Measurements from ENCODE around the gene MLLT10.

The MLLT10 gene

DNA sequence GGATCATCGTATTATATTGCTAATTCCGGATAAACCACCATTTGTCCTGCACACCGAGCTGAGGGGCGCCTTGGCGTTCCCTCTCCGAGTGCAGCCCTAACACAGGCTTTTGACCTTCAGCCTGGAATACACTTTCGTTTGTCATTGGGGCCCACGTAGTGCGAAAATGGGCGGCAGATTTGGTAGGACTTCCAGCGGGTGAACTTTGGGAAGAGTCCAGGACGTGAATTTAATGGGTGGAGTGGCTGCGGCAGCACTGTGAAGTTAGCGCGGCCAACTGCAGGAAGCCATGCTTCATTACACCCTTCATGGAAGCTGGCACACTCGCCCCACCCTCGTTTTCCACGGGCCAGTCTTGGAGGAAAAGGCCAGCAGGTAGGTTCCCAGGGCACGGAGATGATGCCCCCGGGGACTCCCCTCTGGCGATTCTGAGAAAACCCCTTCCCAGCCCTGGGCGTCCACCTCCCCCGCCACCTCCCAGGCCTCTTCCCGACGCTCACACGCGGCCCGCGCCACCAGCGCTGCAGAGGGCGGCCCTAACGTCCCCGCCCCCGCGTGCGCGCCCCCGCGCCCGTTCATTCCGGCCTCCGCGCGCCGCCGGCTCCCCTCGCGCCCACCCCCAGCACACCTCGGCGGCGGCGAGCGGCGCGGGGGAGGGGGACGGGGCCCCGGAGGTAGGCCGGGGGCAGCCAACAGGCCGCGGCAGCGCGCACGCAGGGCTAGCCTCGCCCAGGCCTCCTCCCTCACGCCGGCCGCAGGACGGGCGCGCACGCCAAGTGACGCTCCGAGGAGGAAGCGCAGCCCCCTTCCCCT, at the start of gene MLLT10:
MLLT10 (plus strand) TSS at position 766 of the 813 bp plus-strand sequence. CDS start 413 bp downstream, outside the sequence.
- peak; percentile 94 for DNase-seq
- in situ Hi-C loops (cut with HindIII; ENCODE audit: low pct_ligation_motif_present, low pct_unique_long_range_greater_than_20kb, low sequenced_read_pairs), result no loop called here

DNA sequence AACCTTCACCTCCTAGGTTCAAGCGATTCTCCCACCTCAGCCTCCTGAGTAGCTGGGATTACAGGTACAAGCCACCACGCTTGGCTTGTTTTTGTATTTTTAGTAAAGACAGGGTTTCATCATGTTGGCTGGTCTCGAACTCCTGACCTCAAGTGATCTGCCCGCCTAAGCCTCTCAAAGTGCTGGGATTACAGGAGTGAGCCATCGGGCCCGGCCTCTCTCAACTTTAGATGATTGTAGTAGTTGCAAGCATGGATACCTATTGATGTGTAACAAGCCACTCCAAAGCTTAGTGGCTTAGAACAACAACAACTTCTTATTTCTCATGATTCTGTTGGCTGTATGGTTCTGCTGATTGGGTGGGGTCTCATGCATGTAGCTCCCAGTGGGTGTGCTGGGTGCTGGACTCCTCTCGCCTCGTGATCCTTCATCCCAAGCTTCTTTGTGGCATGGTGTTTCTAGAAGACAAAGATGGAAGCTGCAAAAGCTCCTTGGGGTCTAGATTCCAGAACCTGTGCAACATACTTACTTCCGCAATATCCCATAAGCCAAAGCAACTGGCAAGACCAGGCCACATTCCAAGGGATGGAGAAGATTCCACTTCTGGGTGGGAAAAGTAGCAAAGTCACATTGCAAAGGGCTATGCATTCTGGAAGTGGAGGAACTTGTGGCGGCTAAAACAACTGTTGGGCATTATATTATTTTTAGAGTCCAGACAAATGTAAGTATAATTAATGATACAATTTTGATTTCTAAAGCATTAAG, 46.4 kb upstream of the MLLT10 start:
- in situ Hi-C loops (cut with HindIII; ENCODE audit: low pct_ligation_motif_present, low pct_unique_long_range_greater_than_20kb, low sequenced_read_pairs), result no loop called here

DNA sequence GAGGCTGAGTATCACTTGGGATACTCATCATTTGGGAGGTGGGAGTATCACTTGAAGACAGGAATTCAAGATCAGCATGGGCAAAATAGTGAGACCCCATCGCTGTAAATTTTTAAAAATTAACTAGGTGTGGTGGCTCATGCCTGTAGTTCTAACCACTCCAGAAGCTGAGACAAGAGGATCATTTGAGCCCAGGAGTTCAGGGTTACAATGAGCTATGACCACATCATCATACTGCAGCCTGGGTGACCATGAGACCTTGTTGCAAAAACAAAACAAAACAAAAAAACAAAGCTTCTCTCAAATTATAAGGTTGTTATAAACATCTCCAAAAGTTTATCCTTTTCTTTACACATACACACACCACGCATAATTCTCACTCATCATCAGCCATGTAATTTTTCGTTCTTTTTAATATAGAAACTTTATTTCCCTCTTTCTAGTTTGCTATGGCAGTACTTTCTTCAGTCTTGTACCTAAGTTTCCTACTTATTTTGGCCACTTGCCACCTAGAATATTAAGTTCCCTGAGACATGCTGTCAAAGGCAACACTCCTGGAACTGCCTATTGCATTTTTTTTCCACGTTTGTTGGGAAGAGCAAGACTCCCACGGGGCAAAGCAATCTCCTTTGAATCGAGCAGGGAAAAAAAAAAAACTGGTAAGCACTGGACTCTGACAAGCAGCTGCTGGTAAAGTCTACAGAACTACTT, 45.6 kb upstream of the MLLT10 start:
- no peak for DNase-seq
- in situ Hi-C loops (cut with HindIII; ENCODE audit: low pct_ligation_motif_present, low pct_unique_long_range_greater_than_20kb, low sequenced_read_pairs), result no loop called here

More for the DNA sequence above, 46.4 kb upstream of the MLLT10 start:
- no peak for DNase-seq

DNA sequence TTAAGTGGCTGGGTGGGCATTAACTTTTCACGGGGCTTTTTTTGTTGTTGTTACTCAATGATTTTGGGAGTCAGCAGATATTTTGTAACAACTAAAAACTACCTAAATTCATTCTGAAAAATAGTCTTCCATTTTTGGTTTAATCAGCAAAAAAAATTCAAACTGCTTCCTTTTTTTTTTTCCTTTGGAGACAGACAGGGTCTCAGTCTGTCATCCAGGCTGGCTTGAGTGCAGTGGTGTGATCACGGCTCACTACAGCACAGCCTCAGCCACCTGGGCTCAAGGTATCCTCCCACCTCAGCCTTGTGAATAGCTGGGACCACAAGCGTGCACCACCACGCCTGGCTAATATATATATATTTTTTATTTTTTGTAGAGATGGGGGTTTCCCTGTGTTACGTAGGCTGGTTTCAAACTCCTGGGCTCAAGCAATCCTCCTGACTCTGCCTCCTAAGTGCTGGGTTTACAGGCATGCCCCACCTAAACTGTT, 45.0 kb upstream of the MLLT10 start:
- in situ Hi-C loops (cut with HindIII; ENCODE audit: low pct_ligation_motif_present, low pct_unique_long_range_greater_than_20kb, low sequenced_read_pairs), result no loop called here
- DNase-seq, result no peak

DNA sequence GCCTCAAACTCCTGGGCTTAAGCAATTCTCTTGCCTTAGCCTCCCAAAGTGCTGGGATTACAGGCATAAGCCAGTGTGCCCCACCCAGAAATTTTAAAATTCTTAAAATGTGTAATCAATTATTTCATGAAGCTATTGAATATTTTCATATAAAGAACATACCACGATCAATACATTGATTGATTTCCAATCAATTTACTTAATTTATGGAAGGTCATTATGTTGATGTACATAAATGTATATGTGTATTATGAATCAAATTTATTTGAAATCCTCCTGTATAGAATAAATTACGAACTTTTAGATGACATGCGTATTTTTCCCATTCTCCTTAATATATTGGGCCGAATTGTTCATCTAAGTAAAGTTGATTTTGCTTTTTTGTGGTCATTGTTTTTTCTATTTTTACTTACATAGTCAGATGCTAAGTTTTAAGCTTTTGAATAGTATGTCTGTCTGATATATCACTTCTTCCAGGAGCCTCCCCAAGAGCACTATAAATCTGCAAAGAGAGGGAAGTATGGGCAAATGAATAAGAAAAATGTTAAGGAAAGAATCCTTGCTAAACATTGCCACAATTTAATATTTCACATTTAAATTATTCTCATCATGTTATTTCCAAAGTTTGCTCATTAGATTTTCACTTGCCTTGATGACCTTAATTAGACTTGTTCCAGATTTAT, 43.9 kb upstream of the MLLT10 start:
- in situ Hi-C loops (cut with HindIII; ENCODE audit: low pct_ligation_motif_present, low pct_unique_long_range_greater_than_20kb, low sequenced_read_pairs), result no loop called here

DNA sequence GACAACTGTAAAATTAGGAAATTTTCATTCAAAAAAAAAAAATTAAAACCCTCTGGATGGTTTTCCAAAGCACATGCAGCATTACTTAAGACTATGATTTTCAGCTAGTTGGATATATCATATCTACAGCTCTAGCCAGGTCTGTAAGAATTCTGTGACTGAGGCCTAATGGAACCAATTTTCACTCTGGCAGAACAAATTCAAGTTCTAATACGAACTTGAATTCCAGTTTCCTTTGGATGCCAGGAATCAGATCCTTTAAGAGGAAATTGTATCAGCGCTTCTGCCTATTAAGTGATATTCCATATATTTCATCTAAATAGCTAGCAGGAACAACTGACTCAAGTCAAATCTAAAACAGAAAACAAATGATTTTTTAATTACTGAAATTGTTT, 43.3 kb upstream of the MLLT10 start:
- DNase-seq, result no peak
- in situ Hi-C loops (cut with HindIII; ENCODE audit: low pct_ligation_motif_present, low pct_unique_long_range_greater_than_20kb, low sequenced_read_pairs), result no loop called here

More for the DNA sequence above, 43.9 kb upstream of the MLLT10 start:
- no peak for DNase-seq

DNA sequence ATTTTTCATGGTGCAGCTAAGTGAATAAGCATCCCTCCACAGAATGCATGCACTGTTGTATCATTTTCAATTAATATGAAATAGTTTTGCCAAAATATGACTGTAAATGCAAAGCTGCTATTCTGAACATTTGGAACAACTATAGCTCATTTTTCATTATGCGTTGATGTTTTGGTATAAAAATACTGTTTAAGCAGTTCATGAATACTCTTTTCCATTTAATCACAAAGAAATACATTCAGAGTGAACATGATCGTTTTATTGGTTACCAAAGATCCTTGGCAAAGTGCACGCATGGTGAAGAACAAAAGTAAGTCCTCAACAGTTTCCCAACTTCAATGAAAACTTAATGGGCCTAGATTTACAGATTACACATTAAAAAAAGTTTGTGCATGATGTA, 41.6 kb upstream of the MLLT10 start:
- no peak for DNase-seq
- in situ Hi-C loops (cut with HindIII; ENCODE audit: low pct_ligation_motif_present, low pct_unique_long_range_greater_than_20kb, low sequenced_read_pairs), result no loop called here

DNA sequence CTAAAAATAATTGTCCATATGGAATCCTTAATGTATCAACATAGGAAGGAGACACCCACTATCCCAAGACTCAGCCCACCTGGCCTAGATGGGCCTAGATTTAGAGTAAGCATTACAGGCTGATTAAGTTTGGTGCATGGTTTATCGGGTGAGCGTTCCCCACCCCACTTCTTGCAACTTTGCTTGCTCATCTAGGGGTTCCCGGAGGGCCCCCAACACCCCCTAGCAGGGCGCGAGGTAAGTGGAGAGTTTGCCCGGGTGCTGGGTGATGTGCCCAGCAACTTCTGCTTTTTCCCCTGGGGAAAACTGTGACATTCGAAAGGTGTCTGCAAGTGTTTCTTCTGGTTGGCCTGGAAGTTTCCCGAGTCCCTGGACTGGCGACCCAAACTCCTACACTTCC, 40.2 kb upstream of the MLLT10 start:
- in situ Hi-C loops (cut with HindIII; ENCODE audit: low pct_ligation_motif_present, low pct_unique_long_range_greater_than_20kb, low sequenced_read_pairs), result no loop called here

DNA sequence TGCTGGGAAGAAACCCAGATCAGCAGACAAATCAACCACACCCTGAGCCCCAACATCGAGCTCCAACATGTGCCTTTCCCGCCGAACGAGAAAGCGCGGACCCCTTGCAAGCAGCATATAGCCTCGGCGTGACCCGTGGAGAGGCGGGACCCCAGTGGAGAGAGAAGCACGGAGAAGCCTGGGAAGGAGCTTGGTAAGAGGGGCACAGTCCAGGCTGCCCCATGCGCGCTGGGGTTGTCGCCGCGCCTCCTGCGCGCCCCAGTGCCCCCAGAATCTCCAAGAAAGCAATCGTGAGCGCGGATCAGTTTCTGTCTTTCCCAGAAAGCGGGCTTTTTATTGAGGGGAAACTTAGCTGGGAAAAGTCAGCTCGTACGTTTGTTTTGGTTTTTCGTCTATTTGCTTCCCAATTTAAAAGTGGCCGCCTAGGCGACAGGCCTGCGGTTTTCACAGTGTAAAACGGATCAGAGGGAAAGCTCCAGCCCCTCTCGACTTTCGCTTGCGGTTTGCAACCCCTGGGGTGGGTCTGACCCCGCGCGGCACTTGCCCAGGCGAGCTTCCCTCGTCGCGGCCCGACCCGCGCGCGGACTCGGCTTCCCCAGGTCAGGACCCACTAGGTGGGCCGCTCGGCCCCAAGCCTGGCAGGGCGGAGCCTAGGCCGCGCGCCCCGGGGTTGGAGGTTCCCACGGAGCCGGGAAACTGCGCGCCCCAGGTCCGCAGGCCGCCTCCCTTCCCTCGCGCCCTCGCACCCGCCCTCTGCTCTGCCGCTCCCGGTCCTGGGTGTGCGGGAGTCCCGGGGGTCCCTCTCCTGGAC, 39.6 kb upstream of the MLLT10 start:
- in situ Hi-C loops (cut with HindIII; ENCODE audit: low pct_ligation_motif_present, low pct_unique_long_range_greater_than_20kb, low sequenced_read_pairs), result no loop called here
- DNase-seq, result peak; percentile 7

More for the DNA sequence above, 40.2 kb upstream of the MLLT10 start:
- DNase-seq, result no peak

DNA sequence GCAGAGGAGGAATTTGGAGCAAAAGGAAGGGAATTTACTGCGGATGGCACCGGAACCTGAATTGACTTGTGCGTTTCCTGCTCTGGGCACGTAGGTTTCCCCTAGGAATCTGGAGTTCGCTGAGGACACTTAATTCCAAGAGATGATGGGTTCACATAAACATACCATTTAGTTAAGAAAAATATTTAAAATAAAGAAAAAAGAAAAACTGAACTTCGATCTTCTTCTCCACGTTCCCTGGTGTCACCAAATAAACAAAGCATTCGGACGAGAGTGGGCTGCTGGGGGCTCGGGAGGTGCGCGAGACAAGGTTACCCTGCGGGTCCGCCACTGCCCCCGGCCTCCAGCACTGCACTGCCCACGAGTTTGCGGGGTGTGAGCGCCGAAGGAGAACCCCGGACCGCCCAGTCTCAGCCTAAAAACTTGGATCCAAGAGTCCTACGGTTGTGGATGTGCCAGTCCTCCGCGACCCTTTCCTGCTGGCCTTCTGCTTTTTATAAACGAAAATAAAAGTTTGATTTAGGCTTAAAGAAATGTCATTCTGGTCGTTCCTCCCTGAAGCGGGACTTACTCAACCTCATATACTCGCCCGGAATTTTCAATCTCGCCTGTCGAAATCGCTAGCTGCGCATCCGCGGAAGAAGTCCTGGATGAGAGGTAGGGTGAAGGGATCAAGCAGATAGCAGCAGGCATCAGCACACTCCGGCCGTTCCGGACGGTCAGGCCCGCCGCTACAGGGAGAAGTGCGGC, 38.9 kb upstream of the MLLT10 start:
- DNase-seq, result peak; percentile 20
- in situ Hi-C loops (cut with HindIII; ENCODE audit: low pct_ligation_motif_present, low pct_unique_long_range_greater_than_20kb, low sequenced_read_pairs), result no loop called here

DNA sequence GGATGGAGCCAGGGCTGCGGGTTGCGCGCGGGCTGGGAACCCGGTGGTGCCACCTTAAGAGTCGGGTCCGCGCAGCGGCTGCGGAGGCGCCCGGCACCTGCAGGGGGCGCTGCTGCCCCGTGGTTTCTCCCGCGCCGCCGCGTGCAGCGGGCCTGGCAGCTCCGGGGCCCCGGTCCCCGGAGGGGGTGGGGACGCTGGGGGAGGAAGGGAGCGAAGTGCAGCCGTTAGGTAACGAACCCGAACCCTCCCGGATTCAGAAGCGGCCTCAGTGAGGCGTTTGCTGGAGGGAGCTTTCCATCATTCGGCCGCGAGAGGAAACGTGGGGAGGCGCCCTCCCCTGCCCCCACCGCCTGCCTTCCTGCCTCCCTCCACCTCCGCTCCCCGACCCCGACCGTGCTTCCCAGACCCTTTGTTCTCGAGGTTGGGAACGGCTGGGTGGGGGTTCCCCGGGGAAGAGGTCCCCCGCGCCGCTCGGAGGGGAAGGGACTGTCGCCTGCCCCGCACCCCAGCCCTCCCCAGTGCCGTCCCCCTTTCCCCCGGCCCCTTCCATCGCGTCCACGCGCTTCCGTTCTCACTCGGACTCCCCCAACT, 38.2 kb upstream of the MLLT10 start:
- in situ Hi-C loops (cut with HindIII; ENCODE audit: low pct_ligation_motif_present, low pct_unique_long_range_greater_than_20kb, low sequenced_read_pairs), result no loop called here
- peak; percentile 85 for DNase-seq

DNA sequence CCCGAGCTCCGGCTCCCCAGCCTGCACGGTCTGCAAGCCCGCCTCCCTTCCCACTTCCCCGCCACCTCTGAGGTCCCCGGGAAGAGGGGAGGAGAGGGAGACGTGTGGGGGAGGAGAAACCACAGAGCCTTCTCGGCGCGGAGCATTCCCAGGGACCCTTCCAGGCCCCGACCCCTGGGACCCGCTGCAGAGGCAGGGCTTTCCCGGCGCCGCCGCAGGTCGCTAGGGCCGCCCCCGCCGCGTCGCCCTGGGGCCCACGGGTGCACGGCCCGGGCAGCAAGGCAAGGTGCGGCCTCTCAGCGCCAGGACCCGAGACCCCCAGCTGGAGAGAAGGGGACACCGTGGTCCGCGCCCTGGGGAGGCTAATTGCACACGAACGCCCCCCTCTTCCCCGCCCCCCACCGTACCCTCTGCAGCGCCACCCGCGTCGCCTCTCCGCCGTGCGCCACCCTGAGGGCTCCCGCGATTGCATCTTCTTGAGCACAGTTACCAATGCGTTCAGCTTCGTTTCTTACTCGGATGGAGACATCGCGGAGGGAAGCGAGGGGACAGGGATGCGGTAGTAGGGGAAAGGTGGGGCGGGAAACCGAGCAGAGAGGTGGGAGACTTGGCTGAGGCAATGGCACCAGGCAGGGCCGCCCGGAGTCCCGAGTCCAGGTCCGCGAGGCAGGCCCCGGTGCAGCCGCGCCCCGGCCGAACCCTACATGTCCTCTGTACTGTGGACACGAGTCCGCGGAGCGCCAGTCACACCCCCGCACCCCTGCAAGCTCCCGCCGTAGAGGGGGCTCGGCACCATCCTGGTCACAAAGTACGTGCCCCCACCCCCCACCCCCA, 37.5 kb upstream of the MLLT10 start:
- in situ Hi-C loops (cut with HindIII; ENCODE audit: low pct_ligation_motif_present, low pct_unique_long_range_greater_than_20kb, low sequenced_read_pairs), result no loop called here

DNA sequence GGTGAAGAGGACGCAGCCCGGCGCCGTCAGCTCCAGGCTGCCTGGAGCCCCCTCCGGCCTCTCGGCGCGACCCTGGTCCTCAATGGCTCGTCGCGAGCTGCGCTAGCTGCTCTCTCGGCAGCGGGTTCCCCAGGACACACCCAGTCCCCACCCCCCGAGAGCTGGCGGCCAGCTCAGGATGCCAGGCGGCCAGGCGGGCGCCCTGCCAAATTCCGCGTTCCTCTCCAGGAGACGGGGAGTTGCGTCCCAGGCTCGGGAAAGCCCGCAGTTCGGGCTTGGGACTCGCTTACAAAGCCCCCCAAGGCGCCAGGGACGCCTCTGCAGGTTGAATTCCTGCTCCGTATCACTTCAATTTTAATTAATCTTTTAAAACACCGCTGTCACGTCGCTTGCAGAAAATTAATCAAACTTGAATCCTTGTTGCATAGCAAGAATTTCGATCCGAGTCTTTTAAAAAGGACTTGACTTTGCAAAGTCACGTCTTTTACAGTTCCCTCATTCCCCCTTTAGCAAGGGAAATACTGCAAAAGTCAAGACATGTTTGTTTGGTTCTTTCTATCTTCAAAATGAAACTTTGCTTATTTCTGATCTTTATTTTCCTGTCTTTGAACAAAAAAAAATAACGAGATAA, 36.7 kb upstream of the MLLT10 start:
- in situ Hi-C loops (cut with HindIII; ENCODE audit: low pct_ligation_motif_present, low pct_unique_long_range_greater_than_20kb, low sequenced_read_pairs), result no loop called here
- peak; percentile 93 for DNase-seq

More for the DNA sequence above, 37.5 kb upstream of the MLLT10 start:
- peak; percentile 50 for DNase-seq

DNA sequence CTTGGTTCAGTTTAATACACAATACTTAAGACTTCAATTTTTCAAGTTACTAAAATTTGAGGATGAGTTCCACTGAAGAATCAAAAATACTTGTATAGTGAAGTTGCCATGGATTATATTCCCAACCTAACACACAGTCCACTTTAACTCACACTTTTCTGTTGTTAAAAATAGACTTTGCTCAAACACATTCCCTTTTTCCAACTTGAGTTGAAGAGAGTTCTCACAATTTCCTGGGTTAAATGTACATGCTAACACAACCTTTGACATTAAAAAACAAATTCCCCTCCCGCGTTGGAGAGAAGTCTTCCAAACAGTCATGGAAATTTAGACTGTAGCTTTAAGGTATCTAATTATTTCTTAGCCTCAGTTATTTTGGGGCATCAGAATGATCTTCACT, 35.7 kb upstream of the MLLT10 start:
- DNase-seq, result no peak
- in situ Hi-C loops (cut with HindIII; ENCODE audit: low pct_ligation_motif_present, low pct_unique_long_range_greater_than_20kb, low sequenced_read_pairs), result no loop called here

DNA sequence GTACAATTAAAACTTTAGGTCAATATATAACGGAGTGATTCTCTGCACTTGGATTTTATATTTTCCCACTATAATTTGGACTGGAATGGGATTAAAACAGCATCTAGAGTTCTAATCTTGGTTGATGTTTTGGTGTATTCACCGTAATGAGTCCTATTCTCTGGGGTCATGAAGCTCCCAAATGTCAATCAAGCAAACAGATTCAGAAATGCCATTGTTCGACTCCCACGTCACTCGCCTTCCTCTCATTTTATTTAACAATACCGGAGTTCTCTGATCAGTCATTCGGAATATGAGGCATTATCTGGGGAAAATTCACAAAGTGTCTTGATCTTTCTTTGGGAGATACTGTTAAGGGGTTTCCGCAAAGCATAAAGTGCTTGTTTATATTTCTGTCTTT, 35.0 kb upstream of the MLLT10 start:
- in situ Hi-C loops (cut with HindIII; ENCODE audit: low pct_ligation_motif_present, low pct_unique_long_range_greater_than_20kb, low sequenced_read_pairs), result no loop called here
- DNase-seq, result no peak

Measured in ACHN (cell line).